K562 (cell line): ENCODE measurements around the gene CHML. TPM values are rescaled to one million over a fixed set of nuclear protein-coding genes. Genes with fewer than 3 reads are reported as not detected.

Experiments
- ARID3A ChIP-seq: IDR thresholded peaks from 2 replicates; pipeline ENCODE4 v1.6.1; 2012; ENCODE audit warnings: low read depth, low read length, improper control_type of control experiment, borderline replicate concordance
- BHLHE40 ChIP-seq: IDR thresholded peaks from 2 replicates; pipeline ENCODE4 v1.6.1; 2011; ENCODE audit warnings: low read length, improper control_type of control experiment
- C11orf30 ChIP-seq: fragments of 450-650 bp; IDR thresholded peaks from 2 replicates; pipeline ENCODE4 v1.6.1; 2016; ENCODE audit warnings: low read depth, mild to moderate bottlenecking
- CUX1 ChIP-seq: fragments of 200-800 bp; sonication (Bioruptor generic); IDR thresholded peaks from 2 replicates; pipeline ENCODE4 v1.6.1; 2016; ENCODE audit warnings: missing genetic modification characterization, missing compliant biosample characterization
- MAFK ChIP-seq: IDR thresholded peaks from 2 replicates; pipeline ENCODE4 v1.6.1; 2011; ENCODE audit warnings: low read length, improper control_type of control experiment
- NFE2 ChIP-seq: IDR thresholded peaks from 2 replicates; pipeline ENCODE4 v1.6.1; 2014; ENCODE audit warnings: antibody characterized with exemption, low read depth
- RBM25 ChIP-seq: fragments of 200-400 bp; formaldehyde crosslinking; IDR thresholded peaks from 2 replicates; pipeline ENCODE4 v1.6.1; 2018; ENCODE audit warnings: low read length, low read depth, moderate library complexity; ENCODE audit not compliant: severe bottlenecking
- ZNF551 ChIP-seq: fragments of 250-450 bp; sonication (Bioruptor Pico); IDR thresholded peaks from 2 replicates; pipeline ENCODE4 v1.5.0; 2021; ENCODE audit warnings: mild to moderate bottlenecking, moderate library complexity
- polyA plus RNA-seq, 8 experiments: library from polyadenylated mRNA; depleted of rRNA in 4 of 8; stranded (reverse) in 5 of 8; unstranded in 3 of 8; fragments of >200 nt; fragmentation: Nextera tagmentation in 2 of 8; fragmentation: Illumina TruSeq in 1 of 8; extraction: Ambion mirVana in 2 of 8; extraction: Trizol in 1 of 8; gene quantifications; 2 replicates each; pipeline versions ENCODE4 v1.2.1 to v1.2.3, GENCODE V29; 2011 to 2014; ENCODE audit warnings: inconsistent platforms in 1 of 8, missing spikeins in 1 of 8
- total RNA-seq, 7 experiments: library from RNA; depleted of rRNA in 6 of 7; stranded (reverse); fragments of >200 nt in 6 of 7; fragmentation: Illumina TruSeq in 2 of 7; extraction: Trizol in 2 of 7; gene quantifications; 2 replicates each; pipeline versions ENCODE4 v1.2.1 to v1.2.3, GENCODE V29; 2011 to 2021; ENCODE audit warnings: low replicate concordance in 1 of 7

Gene CHML
- total and polyA plus RNA-seq, 9 of the 15 experiments (the other 6 are each of a cell fraction or from before 2014, with no cell fraction given) = 13.0 to 88.3 (median 62.8) TPM

- no peak for TF ChIP-seq CUX1 (CRISPR knock-in tag)
- peak; percentile 51 for TF ChIP-seq RBM25
- no peak for TF ChIP-seq ARID3A
- peak; percentile 49 for TF ChIP-seq C11orf30
- no peak for TF ChIP-seq BHLHE40
- TF ChIP-seq NFE2 = peak; percentile 33; the same call in 1 of the 2 replicates
- peak; percentile 40; the same call in 1 of the 2 replicates for TF ChIP-seq MAFK
- TF ChIP-seq ZNF551 (CRISPR knock-in tag) = no peak
Observed at GRCh38 chr1:241641773-241642592, 1.8 kb upstream of the CHML start (continued).
